ENCODE measurements around the gene CFAP90.

CFAP90 gene, protein sequence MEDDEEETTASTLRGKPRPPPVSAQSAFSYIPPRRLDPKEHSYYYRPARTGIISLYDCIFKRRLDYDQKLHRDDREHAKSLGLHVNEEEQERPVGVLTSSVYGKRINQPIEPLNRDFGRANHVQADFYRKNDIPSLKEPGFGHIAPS

GRCh38 chr5:7850395-7851239, at the start of gene CFAP90:
CFAP90 (minus strand) TSS chr5:7851133; CDS start chr5:7851021, 112 bp downstream.
- Mint-ChIP-seq H3K4me3 (peak within 1 kb of the TSS; percentile 88), H3K36me3 (no peaks in the 10 kb centered on the region), H3K9me3 (ENCODE audit: low read depth) (no peaks in the 10 kb centered on the region), H3K4me1 (ENCODE audit: low read depth) (peaks cover 21% of the 10 kb centered on the region), H3K27me3 (peaks cover 16% of the 10 kb centered on the region), H3K27ac (no peak within 1 kb of the TSS)

DNA sequence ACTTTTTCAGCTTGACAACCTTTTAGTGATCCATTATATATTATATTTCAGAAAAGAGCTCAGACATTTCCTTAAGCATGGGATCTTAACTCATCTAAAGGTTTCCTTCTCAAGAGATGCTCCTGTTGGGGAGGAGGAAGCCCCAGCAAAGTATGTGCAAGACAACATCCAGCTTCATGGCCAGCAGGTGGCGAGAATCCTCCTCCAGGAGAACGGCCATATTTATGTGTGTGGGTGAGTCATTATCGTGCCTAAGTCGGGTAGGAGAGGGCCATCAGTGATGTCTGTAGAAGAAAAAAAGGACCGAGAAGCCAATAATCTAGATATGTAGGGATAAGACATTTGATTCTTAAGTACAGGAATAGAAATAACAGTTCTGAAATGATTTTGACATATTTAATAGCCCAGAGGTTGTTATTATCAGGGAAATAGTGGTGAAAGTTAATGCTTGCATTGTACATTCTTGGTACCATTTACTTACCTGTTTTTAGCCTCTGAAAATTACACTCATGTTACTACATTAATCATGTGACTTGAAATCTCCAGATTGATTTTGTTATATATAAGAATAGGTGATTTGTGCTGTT, 46.2 kb upstream of the CFAP90 start:
- H3K4me1 Mint-ChIP-seq (ENCODE audit: low read depth), result peaks cover 13% of the 10 kb centered on the region
- H3K27me3 Mint-ChIP-seq, result no peaks in the 10 kb centered on the region
- H3K36me3 Mint-ChIP-seq, result peaks cover 23% of the 10 kb centered on the region
- no peaks in the 10 kb centered on the region for H3K9me3 Mint-ChIP-seq (ENCODE audit: low read depth)
- no peak overlapping the region for H3K4me3 Mint-ChIP-seq
- H3K27ac Mint-ChIP-seq, result no peak overlapping the region

GRCh38 chr5:7894860-7895259, 43.9 kb upstream of the CFAP90 start:
- H3K4me1 Mint-ChIP-seq (ENCODE audit: low read depth), result peaks cover 12% of the 10 kb centered on the region
- H3K4me3 Mint-ChIP-seq, result no peak overlapping the region
- H3K27me3 Mint-ChIP-seq, result no peaks in the 10 kb centered on the region
- H3K36me3 Mint-ChIP-seq, result peaks cover 28% of the 10 kb centered on the region
- H3K27ac Mint-ChIP-seq, result no peak overlapping the region
- H3K9me3 Mint-ChIP-seq (ENCODE audit: low read depth), result no peaks in the 10 kb centered on the region

- Mint-ChIP-seq H3K9me3 (ENCODE audit: low read depth) (no peaks in the 10 kb centered on the region), H3K27me3 (no peaks in the 10 kb centered on the region), H3K4me3 (no peak overlapping the region), H3K4me1 (ENCODE audit: low read depth) (peaks cover 12% of the 10 kb centered on the region), H3K36me3 (peaks cover 28% of the 10 kb centered on the region), H3K27ac (no peak overlapping the region)
Measured at GRCh38 chr5:7894439-7894838, 43.5 kb upstream of the CFAP90 start.

DNA sequence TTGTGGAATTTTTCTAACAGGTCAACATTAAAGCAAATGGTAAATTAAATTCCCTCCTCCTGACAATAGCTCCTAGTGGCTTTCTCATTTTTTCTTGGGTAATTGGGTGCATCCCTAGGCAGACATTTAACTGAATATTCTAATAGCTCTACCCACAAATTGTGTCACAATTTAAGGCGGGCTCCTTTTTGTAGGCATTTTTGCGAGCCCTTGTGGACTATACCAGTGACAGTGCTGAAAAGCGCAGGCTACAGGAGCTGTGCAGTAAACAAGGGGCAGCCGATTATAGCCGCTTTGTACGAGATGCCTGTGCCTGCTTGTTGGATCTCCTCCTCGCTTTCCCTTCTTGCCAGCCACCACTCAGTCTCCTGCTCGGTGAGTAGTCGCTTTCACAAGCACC, 38.0 kb upstream of the CFAP90 start:
- Mint-ChIP-seq H3K4me3 (no peak overlapping the region), H3K36me3 (peaks cover 19% of the 10 kb centered on the region), H3K9me3 (ENCODE audit: low read depth) (no peaks in the 10 kb centered on the region), H3K27ac (no peak overlapping the region), H3K4me1 (ENCODE audit: low read depth) (peaks cover 2% of the 10 kb centered on the region), H3K27me3 (no peaks in the 10 kb centered on the region)

- H3K36me3 Mint-ChIP-seq, result peaks cover 11% of the 10 kb centered on the region
- H3K27me3 Mint-ChIP-seq, result no peaks in the 10 kb centered on the region
- no peak overlapping the region for H3K27ac Mint-ChIP-seq
- H3K4me3 Mint-ChIP-seq, result no peak overlapping the region
- peaks cover 3% of the 10 kb centered on the region for H3K4me1 Mint-ChIP-seq (ENCODE audit: low read depth)
- H3K9me3 Mint-ChIP-seq (ENCODE audit: low read depth), result no peaks in the 10 kb centered on the region
Measured at GRCh38 chr5:7886849-7887475, 36.0 kb upstream of the CFAP90 start.

DNA sequence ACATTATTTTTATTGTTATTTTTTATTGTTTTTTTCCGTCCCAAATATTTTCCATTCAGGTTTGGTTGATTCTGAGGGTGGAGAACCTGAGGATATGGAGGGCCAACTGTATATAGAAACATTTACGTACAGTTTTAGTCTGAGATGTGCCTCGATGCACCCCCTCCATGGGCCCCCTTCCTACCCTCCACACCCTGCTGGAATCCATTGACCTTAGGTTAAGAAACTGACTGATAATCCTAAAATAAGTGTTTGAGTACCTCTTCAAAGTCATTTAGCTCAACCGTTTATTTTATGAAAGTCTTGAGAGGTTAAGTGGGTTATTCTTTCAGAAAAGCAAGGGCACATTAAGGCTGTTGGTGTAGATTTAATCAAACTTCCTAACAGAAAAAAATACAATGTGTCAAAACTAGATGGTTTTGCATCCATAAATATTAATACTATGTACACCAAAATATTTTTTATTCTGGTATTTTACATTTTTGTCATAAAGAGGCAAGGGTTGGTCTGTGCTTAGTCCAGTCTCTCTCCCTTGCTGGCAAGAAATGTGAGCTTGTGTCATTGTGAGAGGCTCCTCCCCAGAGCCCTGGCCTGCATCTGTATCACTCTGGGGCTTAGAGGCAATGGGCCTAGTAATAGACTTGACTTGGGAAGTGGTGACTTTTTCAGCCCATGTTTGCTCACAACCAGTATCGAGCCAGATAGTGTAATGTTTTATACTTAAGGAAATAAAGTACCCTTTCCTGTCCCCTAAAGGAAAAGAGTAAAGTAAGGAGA, 33.7 kb upstream of the CFAP90 start:
- no peak overlapping the region for H3K4me3 Mint-ChIP-seq
- H3K36me3 Mint-ChIP-seq, result peaks cover 13% of the 10 kb centered on the region
- H3K27me3 Mint-ChIP-seq, result no peaks in the 10 kb centered on the region
- peaks cover 16% of the 10 kb centered on the region for H3K4me1 Mint-ChIP-seq (ENCODE audit: low read depth)
- H3K27ac Mint-ChIP-seq, result no peak overlapping the region
- no peaks in the 10 kb centered on the region for H3K9me3 Mint-ChIP-seq (ENCODE audit: low read depth)

GRCh38 chr5:7882926-7883325, 32.0 kb upstream of the CFAP90 start:
- no peaks in the 10 kb centered on the region for H3K9me3 Mint-ChIP-seq (ENCODE audit: low read depth)
- no peak overlapping the region for H3K27ac Mint-ChIP-seq
- peaks cover 18% of the 10 kb centered on the region for H3K36me3 Mint-ChIP-seq
- H3K4me3 Mint-ChIP-seq, result no peak overlapping the region
- H3K27me3 Mint-ChIP-seq, result no peaks in the 10 kb centered on the region
- H3K4me1 Mint-ChIP-seq (ENCODE audit: low read depth), result peaks cover 29% of the 10 kb centered on the region

DNA sequence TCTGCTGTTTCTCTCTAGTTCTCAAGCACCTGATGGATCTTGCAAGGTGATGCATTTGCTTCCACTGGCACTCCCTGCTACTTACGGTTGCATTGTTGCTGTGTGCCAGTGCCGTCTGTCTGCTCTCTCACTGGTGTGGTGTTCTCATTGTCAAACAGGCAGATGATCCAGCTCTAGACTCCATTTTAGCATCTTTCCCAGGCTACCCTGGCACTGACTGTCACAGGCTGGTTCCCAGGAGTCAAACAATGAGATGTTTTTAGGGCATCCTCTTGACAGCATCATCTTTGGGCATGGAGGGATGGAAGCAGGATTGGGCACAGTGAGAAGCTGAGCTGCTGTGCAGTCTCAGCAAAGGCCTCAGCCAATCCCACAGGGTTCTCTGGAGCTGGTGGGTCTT, 30.9 kb upstream of the CFAP90 start:
- H3K9me3 Mint-ChIP-seq (ENCODE audit: low read depth), result no peaks in the 10 kb centered on the region
- no peaks in the 10 kb centered on the region for H3K27me3 Mint-ChIP-seq
- peaks cover 19% of the 10 kb centered on the region for H3K36me3 Mint-ChIP-seq
- H3K4me1 Mint-ChIP-seq (ENCODE audit: low read depth), result peaks cover 34% of the 10 kb centered on the region
- H3K27ac Mint-ChIP-seq, result no peak overlapping the region
- H3K4me3 Mint-ChIP-seq, result no peak overlapping the region

- H3K4me3 Mint-ChIP-seq, result no peak overlapping the region
- no peak overlapping the region for H3K27ac Mint-ChIP-seq
- peaks cover 41% of the 10 kb centered on the region for H3K4me1 Mint-ChIP-seq (ENCODE audit: low read depth)
- peaks cover 20% of the 10 kb centered on the region for H3K36me3 Mint-ChIP-seq
- no peaks in the 10 kb centered on the region for H3K9me3 Mint-ChIP-seq (ENCODE audit: low read depth)
- H3K27me3 Mint-ChIP-seq, result no peaks in the 10 kb centered on the region
Measured at GRCh38 chr5:7881091-7881490, 30.2 kb upstream of the CFAP90 start.

GRCh38 chr5:7878381-7878873, 27.5 kb upstream of the CFAP90 start:
- Mint-ChIP-seq H3K9me3 (ENCODE audit: low read depth) (no peaks in the 10 kb centered on the region), H3K4me3 (peak overlapping the region; percentile 22), H3K27me3 (no peaks in the 10 kb centered on the region), H3K36me3 (peaks cover 21% of the 10 kb centered on the region), H3K4me1 (ENCODE audit: low read depth) (peaks cover 52% of the 10 kb centered on the region), H3K27ac (peak overlapping the region; percentile 61)

GRCh38 chr5:7877851-7878250, 26.9 kb upstream of the CFAP90 start:
- H3K27ac Mint-ChIP-seq, result peak overlapping the region; percentile 61
- H3K9me3 Mint-ChIP-seq (ENCODE audit: low read depth), result no peaks in the 10 kb centered on the region
- no peaks in the 10 kb centered on the region for H3K27me3 Mint-ChIP-seq
- peaks cover 58% of the 10 kb centered on the region for H3K4me1 Mint-ChIP-seq (ENCODE audit: low read depth)
- H3K36me3 Mint-ChIP-seq, result peaks cover 23% of the 10 kb centered on the region
- peak overlapping the region; percentile 22 for H3K4me3 Mint-ChIP-seq

DNA sequence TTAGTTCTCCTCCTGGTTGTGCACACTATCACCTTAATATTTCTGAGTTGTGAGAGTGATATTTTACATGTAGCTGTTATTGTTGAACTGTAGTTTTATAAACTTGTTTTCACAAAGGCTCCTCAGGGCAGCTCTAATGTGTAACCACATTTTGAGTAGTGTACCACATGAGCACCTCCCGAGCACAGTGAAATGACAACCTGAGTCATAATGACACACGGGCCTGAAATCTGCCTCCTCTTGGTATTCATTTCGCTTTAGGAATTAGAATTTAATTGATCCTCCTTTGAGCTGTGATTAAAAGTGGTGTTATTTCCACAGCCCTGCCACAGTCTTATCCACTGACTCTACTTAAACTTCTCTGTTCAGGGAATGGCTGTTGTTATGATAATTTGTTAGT, 25.9 kb upstream of the CFAP90 start:
- Mint-ChIP-seq H3K36me3 (peaks cover 27% of the 10 kb centered on the region), H3K4me1 (ENCODE audit: low read depth) (peaks cover 66% of the 10 kb centered on the region), H3K9me3 (ENCODE audit: low read depth) (no peaks in the 10 kb centered on the region), H3K27ac (no peak overlapping the region), H3K27me3 (no peaks in the 10 kb centered on the region), H3K4me3 (peak overlapping the region; percentile 7)

GRCh38 chr5:7875151-7875550, 24.2 kb upstream of the CFAP90 start:
- Mint-ChIP-seq H3K9me3 (ENCODE audit: low read depth) (no peaks in the 10 kb centered on the region), H3K4me1 (ENCODE audit: low read depth) (peaks cover 71% of the 10 kb centered on the region), H3K4me3 (no peak overlapping the region), H3K36me3 (peaks cover 21% of the 10 kb centered on the region), H3K27ac (no peak overlapping the region), H3K27me3 (no peaks in the 10 kb centered on the region)
